GM21825 (cell line): ENCODE measurements around the gene CNOT10.
"Not testable (repeated sequence)": the region's sequence is repeated elsewhere in the genome, so short reads cannot be mapped to it uniquely, and the experiment has no call there.

Source experiments
- ATAC-seq: cut with Tn5 transposase; IDR thresholded peaks from one replicate; pipeline ENCODE4 v1.9.1; 2021; ENCODE audit warnings: mild to moderate bottlenecking, moderate library complexity; ENCODE audit not compliant: unreplicated experiment

CNOT10 gene, protein sequence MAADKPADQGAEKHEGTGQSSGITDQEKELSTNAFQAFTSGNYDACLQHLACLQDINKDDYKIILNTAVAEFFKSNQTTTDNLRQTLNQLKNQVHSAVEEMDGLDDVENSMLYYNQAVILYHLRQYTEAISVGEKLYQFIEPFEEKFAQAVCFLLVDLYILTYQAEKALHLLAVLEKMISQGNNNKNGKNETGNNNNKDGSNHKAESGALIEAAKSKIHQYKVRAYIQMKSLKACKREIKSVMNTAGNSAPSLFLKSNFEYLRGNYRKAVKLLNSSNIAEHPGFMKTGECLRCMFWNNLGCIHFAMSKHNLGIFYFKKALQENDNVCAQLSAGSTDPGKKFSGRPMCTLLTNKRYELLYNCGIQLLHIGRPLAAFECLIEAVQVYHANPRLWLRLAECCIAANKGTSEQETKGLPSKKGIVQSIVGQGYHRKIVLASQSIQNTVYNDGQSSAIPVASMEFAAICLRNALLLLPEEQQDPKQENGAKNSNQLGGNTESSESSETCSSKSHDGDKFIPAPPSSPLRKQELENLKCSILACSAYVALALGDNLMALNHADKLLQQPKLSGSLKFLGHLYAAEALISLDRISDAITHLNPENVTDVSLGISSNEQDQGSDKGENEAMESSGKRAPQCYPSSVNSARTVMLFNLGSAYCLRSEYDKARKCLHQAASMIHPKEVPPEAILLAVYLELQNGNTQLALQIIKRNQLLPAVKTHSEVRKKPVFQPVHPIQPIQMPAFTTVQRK

DNA sequence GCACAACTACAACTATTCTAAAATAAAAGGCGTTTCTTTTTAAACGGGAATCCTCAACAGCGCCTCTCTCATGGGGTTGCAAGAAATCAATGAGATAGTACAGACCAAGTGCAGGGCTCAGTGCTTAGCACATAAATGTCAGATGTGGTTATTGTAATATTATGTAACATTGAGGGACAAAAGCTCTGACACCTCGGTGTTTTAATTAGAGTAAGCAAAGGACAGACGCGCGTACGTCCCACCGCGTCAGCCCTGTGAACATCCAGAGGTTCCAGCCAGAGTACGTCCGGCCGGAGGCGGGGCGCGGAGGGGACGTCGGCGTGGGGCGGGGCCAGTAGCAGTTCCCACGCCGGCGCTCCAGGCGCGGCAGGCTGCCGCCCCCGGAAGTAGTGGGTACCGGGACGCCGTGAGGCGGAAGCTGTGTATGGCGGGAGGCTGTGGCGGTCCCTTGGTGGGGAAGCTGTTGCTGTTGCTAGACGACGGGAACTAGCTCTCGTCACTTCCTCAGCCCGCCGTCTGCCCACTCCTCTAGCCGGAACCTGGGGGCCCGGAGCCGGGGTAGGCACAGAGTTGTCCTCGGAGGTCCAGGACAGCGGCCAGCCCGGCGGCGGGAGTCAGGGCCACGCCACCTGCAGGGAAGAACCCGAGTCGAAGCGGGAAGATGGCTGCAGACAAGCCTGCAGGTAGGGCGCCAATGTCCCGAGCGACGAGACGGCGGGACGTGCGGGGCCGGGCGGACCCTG is at the start of gene CNOT10:
TSS of gene CNOT10 (plus strand) at position 389 of the 743 bp plus-strand sequence. CDS start at position 662, 273 bp downstream.
- peak; percentile 98 for ATAC-seq

DNA sequence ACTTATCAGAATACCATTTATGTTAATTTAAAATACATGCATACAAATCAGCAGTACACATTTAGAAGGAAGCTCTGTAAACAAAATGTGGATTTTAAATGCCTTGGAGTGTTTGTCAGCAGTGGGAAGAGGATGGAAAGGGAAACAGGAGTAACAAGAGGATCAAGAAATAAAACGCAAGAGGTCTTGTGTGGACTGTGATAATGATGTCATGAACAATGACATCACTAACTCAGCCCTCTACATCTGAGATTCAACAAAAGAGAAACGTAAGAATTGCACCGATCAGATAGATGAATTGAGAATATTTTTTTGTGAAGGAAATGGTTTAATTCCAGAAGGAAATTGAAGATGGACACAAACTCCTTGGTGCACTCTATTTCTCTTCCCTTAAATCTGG is 44.0 kb upstream of the CNOT10 start:
- no peak for ATAC-seq

DNA sequence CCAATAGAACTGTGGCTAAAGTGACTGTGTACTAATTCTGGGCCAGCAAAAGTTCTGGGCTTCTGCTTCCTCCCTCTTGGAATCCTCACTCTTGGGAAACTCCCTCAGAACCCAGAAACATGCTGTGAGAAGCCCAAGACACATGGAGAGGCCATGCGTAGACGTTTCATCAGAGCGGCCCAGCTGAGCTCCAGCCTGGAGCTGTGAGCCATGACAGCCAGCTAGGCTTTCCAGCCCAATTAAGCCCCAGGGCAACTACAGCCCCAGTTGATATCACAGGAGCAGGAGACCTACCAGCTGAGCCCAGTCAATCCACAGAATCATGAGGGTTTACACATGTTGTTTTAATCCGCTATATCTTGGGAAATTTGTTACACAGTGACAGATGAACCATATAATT is 43.6 kb upstream of the CNOT10 start:
- ATAC-seq: no peak

DNA sequence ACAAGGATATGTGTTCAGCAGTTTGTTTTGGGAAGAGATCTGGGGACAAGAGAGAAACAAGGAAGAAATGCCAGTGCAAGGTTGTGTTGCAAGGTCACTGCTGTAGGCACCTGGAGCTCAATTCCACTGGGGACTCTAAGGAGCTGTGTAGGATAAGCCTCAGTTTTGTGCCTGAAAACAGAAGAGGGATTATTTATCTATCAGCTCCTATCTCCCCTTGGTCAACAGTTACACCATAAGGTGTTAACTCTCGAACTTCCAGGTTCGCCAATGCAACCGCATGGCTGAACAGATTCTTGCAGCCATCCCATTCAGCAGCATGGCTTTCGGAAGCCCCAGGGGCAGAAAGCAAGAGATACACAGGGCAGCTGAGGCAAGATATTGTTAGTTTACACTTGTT is 41.6 kb upstream of the CNOT10 start:
- ATAC-seq: no peak

DNA sequence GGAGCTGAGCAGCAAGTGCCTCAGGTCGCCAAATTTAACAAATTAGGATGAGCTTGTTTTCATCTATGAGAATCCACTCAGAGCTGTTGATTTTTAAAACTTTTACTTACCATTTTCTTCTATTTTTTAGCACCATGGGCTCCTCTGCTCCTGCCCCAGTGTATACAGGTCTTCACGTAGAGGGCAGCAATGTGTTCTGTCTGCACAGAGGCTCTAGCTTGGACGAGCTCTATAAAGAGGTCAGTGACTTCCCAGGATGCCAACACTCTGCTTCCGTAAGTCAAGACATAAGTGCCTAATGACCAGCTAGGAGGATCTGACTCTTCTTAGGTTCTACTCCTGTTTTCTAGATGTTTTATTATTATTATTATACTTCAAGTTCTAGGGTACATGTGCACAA is 41.2 kb upstream of the CNOT10 start:
- ATAC-seq: no peak

DNA sequence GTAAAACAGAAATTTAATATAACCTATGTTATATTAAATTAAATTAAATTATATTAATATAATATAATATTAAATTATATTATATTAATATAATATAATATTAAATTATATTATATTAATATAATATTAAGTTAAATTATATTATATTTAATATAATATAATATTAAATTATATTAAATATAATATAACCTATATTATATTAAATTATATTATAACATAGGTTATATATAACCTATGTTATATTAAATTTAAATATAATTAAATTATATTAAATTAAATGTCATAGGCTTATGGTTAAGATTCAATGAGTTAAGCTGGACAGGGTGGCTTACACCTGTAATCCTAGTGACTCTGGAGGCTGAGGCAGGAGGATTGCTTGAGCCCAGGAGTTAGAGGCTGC is 40.6 kb upstream of the CNOT10 start:
- ATAC-seq: no peak

DNA sequence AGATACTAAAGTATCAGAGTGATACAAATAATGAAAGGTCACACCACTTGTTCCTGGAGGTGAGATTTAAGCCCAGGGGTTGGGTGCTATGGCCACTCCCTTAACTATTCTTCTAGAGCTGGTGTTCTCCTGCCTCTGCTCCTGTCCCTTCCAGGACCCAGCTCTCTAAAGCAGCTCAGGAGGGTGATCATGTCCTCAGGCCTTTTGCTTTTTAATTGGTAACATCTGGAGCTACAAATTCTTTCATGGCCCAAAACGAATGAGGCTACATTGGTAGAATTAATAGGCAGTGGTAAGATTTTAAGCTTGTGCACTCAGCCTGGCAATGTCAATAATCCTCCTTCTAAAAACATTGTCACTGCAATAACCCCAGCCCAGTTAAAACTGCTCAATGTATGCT is 38.2 kb upstream of the CNOT10 start:
- no peak for ATAC-seq

DNA sequence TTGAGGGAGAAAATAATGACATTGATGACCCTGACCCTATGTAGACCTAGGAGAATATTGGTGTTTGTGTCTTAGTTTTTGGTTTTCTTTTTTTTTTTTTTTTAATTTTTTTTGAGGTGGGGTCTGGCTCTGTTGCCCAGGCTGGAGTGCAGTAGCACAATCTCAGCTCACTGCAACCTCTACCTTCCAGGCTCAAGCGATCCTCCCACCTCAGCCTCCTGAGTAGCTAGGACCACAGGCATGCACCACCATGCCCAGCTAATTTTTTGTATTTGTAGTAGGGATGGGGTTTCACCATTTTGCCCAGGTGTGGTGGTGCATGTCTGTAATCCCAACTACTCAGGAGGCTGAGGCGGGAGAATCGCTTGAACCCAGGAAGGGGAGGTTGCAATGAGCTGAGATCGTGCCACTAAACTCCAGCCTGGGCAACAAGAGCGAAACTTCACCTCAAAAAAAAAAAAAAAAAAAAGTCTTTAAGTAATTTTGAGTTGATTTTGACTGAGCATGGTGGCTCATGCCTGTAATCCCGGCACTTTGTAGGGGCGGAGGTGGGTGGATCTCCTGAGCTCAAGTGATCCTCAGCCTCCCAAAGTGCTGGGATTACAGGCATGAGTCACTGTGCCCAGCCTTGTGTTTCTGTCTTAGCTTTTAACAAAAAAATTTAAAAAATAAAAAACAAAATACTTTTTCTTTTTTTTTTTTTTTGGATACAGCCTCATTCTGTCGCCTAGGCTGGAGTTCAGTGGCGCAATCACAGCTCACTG is 32.5 kb upstream of the CNOT10 start:
- ATAC-seq: not testable (repeated sequence)

DNA sequence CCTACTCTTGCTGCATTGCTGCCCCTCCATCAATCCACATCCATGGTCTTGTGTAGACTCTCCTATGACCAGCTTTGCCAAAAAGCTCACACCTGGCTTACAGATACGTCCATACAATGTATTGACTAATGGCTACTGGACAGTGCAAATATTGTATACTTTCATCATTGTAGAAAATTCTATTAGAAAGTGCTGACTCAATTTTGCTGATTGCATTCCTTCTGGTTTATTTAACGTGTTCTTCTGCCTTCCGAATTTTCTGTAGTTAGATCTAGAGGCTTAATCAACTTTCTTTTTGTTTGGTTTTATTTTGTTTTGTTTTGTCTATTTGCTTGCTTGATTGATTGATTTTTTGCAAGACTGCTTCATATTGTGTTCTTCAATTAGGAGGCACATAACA is 29.8 kb upstream of the CNOT10 start:
- ATAC-seq: no peak

DNA sequence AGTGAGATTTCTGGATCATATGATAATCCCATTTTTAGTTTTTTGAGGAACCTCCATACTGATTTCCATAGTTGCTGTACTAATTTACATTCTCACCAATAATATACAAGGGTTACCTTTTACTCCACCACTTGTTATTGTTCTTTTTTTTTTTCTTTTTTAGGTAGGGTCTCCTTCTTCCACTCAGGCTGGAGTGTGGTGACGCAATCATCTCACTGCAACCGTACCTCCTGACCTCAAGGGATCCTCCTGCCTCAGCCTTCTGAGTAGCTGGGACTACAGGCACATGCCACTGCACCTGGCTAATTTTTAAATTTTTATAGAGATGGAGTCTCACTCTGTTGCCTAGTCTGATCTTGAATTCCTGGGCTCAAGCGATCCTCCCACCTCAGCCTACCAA is 24.4 kb upstream of the CNOT10 start:
- no peak for ATAC-seq

DNA sequence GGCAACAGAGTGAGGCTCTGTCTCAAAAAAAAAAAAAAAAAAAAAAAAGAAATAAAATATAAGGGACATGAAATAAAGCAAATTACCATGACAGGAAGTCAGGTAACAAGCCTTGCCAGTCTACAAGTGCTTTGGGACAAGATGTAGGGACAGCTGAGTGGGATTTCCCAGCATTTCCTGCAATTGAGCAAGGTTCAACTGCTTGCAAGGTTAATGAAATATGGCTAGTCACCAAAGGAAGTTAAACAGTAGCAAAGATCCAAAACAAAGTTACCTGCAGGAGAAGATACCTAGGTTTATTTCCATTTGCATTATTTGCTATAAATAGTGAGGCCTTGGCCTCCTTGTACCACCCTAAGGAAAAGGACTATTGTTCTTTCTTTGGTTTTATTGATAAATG is 22.3 kb upstream of the CNOT10 start:
- ATAC-seq: no peak

DNA sequence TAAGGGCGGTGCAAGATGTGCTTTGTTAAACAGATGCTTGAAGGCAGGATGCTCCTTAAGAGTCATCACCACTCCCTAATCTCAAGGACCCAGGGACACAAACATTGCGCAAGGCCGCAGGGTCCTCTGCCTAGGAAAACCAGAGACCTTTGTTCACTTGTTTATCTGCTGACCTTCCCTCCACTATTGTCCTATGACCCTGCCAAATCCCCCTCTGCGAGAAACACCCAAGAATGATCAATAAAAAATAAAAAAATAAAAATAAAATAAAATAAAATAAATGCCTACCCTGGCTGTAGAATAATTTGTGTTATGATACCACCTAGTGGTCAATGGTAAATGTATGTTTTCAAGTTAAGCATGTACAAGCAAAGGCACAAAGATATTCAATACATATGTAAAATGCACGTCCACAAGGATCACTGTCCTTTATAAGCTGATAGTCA is 20.3 kb upstream of the CNOT10 start:
- not testable (repeated sequence) for ATAC-seq

DNA sequence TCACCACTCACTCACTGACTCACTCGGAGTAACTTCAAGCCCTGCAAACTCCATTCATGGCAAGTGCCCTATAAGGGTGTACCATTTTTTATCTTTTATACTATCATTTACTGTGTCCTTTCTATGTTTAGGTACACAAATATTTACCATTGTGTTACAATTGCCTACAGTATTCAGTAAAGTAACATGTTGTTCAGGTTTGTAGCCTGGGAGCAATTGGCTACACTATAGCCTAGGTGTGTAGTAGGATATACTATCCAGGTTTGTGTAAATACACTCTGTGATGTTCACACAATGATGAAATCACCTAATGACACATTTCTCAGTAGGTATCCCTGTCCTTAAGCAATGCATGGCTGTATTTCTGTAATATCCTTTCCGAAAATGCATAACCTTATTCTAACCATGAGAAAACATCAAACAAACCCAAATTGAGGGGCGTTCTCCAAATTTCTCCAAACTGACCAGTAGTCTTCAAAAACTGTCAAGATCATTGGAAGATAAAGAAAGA is 17.9 kb upstream of the CNOT10 start:
- ATAC-seq: no peak

DNA sequence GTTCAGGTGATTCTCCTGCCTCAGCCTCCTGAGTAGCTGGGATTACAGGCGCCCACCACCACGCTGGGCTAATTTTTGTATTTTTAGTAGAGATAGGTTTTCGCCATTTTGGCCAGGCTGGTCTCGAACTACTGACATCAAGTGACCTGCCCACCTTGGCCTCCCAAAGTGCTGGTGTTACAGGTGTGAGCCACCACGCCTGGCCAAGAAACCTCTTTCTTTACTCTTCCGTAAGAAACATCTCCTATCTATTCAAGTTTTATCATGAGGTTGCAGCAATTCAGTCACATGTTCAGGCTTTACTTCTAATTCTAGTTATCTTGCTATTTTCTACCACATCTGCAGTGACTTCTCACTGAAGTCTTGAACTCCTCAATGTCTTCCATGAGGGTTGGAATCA is 15.8 kb upstream of the CNOT10 start:
- ATAC-seq: not testable (repeated sequence)

DNA sequence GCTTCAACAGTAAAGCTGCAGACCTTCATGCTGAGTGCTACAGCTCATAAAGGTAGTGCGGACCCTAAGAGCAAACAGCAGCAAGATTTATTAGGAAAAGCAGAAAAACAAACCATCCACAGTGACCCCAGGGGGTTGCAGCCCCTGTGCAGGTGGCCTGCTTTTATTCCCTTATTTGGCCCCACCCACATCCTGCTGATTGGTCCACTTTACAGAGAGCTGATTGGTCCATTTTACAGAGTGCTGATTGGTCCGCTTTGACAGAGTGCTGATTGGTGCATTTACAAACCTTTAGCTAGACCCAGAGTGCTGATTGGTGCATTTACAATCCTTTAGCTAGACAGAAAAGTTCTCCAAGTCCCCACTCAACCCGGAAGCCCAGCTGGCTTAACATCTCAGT is 11.3 kb upstream of the CNOT10 start:
- ATAC-seq: not testable (repeated sequence)

DNA sequence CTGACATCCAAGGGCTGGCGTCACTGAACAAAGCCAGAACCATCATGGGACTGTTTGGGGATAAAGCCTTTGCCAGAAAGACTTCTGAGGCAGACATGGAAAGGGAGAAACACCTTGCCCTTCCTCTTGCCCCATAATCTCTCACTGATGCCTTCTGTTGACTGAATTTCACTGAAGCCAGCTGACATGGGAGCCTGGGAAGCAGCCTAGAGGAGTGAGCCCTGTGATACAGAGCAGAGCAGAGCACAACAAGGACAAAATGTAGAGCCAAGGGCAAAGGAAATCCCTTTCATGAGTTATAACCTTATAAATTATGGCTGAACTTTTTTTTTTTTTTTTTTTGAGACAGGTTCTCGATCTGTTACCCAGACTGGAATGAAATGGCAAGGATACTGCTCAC is 9.8 kb upstream of the CNOT10 start:
- ATAC-seq: no peak

DNA sequence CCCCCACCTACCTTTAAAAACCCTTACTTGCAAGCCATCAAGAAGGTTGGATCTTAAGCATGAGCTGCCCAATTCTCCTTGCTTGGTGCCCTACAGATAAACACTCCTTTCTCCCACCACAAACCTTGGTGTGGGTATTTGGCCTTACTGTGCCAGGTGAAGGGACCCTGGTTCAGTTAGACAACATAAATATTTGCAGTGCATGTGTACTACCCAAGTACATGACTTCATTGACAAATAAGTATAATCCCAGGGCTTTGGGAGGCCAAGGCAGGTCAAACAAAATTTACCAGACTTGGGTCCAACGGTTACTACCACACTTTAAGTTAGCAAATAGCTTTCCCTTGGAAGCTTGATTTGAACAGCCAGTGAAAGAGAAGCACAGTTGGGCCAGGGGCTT is 9.3 kb upstream of the CNOT10 start:
- ATAC-seq: no peak

DNA sequence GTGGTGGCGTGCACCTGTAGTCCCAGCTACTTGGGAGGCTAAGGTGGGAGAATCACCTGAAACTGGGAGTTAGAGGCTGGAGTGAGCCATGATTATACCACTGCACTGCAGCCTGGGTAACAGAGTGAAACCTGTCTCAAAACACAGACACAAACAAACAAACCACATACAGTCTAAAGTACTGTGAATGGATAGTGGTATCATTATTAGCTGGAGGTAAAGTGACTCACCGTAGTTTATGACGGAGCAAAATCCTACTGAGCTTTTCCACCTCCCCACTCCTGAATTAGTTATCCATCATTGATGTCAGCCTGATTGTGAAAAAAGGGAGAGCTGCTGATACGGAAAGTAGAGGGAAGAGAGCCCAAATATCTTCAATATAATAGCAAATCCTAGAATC is 3.2 kb upstream of the CNOT10 start:
- no peak for ATAC-seq

DNA sequence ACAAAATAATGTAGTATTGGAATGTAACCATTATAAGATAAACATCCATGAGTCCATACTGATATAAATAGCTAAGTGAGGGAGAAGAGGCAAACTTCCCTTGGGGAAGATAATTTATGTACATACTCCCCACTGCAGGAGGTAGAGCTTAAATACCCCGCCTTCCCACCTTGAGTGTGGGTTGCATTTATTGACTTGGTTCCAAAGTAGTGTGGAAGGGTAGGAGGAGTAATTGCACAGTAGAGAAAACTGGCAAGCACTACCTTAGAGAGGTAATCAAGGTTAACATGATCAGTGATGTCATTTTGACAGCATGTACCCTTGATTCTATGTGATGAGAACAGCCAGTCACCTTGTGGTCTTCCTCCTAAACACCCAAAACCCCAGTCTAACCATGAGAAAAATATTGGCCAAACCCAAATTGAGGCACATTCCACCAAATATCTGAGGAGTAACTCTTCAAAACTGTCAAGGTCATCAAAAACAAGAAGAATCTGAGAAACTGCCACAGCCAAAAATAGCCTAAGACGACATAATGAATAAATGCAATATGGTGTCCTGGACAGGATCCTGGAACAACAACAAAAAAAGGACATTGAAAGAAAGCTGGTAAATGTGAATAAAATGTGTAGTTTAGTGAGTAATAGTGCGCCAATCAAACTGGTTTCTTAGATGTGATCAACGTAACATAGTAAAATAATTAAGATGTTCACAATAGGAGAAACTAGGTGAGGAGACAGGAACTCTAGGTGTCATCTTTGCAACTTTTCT is 774 bp upstream of the CNOT10 start:
- ATAC-seq: no peak
